AG08395 (cell line): ENCODE results near the gene PHF2.

Experiments
- DNase-seq: peaks from one replicate; pipeline ENCODE4 v3.0.0; 2012; ENCODE audit warnings: mixed read lengths, low spot score

PHF2 gene

DNA sequence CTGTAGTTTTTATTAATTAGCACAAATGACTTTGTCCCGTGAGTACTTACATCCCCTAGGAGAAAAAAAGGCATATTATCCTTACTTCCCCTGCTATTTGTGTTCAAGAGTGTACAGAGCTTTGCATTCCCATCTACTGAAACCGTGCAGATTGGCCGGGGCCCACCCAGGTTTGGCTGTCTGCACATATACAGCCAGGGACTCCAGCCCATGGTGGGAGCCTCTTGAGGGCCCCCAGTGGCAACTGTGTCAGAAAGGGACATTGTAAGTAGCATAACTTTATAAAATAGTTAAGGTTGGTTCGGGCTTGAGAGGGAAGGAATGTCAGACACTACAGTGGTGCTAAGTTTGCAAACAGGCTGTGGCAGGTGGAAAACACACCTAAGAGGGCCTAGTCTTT is 24.7 kb downstream of the PHF2 start:
- DNase-seq, result no peak

DNA sequence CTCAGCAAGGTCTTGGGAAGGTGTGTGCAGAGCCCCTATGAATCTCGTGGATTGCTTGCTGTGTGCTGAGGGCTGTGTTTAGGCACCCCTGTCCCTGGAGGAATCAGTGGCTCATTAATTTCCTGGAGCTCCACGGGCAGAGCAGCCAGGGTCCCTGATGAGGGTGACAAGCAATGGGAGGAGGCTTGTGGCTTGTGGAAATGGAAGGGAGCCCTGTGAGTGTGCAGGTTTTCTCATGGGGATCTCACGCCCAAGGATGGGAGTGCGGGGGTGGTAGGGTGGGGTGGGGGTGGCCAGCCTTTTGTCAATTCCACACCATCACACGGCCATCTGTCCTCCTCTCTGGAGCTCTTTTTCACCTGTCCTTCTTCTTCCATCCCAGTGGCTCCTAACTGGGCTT is 25.3 kb downstream of the PHF2 start:
- no peak for DNase-seq

DNA sequence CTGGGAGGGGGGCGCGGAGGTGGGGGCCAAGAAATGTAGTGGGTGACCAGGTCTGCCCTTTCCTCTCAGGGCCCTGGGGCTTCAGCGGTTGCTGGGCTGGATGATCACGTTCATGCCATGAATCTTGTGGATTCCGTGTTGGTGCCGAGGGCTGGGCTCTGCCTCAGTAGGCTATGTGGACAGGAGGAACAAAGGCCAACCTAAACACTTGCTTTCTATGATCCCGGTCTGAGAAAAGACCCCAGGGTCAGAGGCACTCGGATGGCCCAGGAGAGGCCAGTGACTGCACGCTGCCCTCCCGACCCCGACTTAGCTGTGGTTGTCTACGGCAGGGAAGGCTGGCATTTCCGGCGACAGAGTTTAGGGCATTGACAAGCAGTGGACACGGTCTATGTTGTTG is 26.6 kb downstream of the PHF2 start:
- no peak for DNase-seq

DNA sequence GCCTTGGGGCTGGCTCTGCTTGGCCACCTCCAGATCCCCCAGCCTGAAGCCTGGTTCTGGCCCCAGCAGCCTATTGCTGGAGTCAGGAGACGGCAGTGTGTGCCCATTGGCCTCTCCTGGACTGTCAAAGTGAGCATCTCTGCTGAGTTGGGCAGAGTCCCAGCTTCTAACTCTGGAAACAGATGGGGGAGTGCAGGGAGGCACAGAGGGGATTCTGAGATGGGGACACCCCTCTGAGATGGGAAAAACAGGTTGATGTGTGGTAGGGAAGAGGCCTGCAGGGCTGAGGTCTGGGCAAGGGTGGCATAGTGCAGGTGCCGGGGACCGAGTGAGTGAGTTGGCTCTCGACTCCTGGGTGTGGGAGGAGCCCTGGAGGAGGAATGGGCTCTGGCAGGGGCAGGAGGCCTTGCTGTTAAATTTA is 27.5 kb downstream of the PHF2 start:
- no peak for DNase-seq

DNA sequence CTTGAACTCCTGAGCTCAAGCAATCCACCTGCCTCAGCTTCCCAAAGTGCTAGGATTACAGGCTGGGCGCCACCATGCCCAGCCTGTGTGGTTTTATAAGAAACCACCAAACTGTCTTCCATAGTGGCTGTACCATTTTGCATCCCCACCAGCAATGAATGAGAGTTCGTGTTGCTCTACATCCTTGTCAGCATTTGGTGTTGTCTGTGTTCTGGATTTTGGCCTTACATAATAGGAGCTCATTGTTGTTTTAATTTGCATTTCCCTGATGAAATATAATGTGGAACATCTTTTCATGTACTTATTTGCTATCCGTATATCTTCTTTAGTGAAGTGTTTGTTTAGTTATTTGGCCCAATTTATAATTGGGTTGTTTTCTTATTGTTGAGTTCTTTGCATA is 29.8 kb downstream of the PHF2 start:
- no peak for DNase-seq

DNA sequence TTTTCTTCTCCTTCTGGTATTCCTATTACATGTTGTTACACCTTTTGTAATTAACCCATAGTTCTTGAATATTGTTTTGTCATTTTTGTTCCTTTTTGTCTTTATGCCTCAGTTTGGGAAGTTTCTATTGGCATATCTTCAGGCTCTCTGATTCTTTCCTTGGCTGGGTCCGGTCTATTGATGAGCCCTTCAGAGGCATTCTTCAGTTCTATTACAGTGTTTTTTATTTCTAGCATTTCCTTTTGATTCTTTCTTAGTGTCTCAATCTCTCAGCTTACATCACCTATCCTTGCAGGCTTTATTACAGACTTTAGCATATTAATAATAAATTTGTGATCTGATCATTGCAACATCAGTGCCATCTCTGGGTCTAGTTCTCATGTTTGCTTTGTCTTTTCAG is 33.8 kb downstream of the PHF2 start:
- no peak for DNase-seq

DNA sequence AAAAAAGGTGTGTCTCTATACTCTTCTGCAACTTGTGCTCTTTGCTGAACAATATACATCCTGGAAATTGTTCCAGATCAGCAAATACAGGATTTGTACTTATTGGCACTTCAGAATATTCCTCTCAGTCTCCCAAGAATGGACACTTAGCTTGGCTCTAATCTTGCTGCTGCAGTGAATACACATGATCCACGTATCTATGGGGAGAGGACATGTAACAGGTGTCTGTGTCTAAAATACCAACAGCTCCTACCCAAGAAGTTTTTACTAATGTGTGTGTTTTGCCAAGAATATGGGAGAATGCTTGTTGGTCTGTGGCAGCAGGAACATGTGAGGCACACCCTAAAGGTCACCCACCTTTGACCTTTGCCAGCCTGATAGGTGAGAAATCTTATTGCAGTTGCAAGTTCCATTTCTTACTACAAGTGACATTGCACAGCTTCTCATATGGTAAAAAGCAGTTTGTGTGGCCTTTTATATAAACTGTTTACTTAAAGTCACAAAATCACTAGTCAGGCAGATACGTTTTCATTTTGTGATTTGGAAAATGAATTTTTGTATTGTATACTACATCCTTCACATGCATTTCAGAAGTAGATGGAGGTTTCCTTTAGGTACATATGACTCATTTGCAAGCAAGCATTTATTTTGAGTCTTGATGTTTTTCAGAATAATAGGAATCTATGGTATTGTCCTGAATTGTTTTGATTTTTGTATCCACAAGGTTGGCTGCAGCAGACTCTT is 35.8 kb downstream of the PHF2 start:
- DNase-seq, result no peak

DNA sequence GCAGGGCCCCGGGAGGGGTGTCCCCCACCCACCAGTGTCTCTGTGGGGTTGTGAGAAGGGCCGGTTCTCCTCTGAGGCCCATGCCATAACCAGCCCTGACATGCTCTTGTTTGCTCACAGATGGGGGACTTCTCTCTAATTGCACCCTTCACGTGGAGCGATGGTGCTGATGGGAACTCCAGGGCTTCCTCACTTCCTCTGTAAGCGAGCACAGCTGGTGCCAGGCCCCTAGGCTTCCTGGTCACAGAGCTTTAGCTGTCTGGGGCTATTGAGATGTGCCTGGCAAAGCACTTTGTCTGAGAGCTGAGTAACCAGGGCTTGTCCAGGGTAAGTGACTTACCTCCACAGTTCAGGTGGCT is 36.4 kb downstream of the PHF2 start:
- DNase-seq, result no peak

DNA sequence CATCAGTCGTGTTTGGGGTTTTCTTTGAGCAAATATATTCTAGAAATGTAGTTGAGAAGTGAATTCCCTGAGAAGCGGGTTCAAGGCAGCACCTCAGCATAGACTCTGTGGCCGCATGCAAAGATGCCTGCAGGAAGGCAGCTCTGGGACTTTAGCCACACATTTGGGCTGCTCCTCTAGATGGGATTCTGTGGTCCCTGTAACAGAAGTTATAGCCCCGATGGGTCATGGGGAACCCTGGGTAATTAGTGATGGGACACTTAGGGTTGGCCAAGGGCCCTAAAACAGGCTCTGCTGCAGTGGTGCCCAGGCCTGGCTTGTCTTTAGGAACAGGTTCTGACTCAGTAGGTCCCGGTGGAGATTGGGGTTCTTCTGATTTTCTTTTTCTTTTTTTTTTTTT is 36.8 kb downstream of the PHF2 start:
- no peak for DNase-seq

DNA sequence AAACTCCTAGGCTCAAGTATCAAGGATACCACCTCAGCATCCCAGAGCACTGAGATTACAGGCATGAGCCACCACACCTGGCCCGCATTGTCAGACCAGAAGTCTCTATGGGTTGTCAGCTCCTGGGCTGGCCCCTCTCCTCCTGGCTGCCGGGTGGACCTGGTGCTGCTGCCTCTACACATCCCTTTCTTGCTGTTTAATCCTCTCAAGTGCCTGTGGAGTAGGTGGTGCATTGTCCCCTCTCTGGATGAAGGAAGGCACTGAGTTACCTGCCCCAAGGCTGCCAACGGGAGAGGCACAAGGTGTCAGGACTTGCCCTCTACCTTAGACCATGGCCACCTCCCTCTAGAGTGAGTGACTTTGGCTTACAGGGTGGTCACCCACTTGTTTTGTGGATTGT is 37.4 kb downstream of the PHF2 start:
- no peak for DNase-seq

DNA sequence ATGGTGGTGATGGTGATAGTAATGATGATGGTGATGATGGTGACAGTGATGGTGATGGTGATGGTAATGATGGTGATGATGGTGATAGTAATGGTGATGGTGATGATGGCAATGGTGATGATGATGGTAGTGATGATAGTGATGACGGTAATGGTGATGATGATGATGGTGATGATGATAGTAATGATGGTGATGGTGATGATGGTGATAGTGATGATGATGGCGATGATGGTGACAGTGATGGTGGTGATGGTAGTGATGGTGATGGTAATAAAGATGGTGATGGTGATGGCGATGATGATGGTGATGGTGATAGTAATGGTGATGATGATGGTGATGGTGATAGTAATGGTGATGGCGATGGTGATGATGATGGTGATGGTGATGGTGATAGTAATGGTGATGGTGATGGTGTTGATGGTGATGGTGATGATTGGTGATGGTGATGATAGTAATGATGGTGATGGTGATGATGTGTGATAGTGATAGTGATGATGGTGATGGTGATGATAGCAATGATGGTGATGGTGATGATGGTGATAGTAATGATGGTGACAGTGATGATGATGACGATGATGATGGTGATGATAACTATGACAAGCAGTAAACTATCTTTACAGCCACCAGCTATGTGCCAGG is 38.6 kb downstream of the PHF2 start:
- DNase-seq, result no peak

DNA sequence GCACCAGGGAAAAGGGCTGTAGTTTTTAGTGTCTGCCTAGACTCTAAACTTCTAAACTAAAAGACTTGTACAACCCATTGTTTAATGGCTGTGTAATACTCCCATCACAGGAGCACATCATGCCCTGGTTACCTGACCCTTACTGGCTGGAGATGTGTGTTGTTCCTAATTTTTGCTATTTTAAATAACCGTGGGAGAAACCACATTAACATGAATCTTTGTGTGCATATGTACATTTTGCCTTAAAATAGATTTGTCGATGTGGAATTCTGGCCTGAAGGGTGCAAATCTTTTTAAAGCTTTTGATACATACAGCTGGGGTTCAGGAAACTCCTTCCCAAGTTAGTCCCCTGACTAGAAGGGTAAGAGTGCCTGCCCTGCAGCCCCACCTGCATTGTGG is 39.7 kb downstream of the PHF2 start:
- DNase-seq, result no peak

DNA sequence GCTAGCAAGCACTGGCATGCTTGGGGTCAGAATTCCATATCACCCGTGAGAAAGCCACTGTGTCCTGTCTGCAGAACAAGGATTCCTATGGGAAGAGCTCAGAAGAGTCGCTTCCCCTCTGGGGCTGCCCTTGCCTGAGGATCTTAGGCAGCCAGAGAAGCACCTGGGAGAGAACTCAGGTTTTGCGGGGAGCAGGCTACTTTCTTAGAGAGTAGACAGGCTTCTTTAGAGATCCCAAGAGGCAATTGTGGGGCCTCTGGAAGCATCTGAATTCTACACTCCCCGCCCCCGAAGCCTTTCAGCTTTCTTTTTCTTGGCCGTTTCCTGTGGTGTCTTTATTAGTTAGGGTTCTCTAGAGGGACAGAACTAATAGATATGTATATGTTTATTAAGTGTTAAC is 40.9 kb downstream of the PHF2 start:
- no peak for DNase-seq

DNA sequence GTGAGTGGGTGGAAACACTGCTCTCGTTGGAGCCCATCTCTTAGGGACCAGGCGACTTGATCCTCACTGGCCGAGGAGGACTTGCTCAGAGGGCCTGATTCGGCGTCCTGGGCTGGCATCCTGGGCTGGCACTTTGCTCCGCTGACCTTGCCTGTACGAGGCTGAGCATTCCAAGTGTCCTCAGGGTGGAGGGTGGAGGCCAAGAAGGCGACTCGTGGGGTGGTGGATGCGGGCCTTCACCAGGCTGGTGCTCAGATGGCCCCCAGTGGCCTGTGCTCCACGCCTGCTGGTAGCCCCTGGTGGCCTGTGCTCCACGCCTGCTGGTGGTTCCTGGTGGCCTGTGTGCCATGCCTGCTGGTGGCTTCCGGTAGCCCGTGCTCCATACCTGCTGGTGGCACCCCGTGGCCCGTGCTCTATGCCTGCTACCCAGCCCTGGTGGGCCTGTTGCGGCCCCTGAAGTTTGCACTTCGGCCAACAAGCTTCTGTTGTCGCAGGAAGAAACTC is 42.9 kb downstream of the PHF2 start:
- DNase-seq, result no peak

DNA sequence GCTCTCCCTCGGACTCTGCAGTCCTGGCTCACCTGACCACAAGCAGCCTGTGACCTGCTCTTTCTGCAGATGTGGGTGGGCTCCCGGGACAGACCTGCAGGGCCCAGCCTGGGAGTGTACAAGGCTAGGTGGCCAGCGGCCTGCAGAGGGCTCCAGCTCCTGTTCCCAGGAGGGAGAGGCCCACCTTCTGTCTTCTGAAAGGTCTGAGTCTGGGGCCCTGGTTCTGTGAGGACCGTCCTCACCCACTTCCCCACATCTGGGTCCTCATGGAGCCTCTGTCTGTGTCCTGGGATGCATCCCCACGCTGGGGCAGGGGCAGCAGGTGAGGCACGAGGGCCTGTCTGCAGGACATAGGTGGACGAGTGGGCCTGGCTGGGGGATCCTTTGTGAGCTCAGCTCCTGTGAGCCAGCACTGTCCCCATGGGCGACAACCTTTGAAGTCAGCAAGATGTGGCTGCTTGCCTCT is 43.7 kb downstream of the PHF2 start:
- DNase-seq, result no peak

DNA sequence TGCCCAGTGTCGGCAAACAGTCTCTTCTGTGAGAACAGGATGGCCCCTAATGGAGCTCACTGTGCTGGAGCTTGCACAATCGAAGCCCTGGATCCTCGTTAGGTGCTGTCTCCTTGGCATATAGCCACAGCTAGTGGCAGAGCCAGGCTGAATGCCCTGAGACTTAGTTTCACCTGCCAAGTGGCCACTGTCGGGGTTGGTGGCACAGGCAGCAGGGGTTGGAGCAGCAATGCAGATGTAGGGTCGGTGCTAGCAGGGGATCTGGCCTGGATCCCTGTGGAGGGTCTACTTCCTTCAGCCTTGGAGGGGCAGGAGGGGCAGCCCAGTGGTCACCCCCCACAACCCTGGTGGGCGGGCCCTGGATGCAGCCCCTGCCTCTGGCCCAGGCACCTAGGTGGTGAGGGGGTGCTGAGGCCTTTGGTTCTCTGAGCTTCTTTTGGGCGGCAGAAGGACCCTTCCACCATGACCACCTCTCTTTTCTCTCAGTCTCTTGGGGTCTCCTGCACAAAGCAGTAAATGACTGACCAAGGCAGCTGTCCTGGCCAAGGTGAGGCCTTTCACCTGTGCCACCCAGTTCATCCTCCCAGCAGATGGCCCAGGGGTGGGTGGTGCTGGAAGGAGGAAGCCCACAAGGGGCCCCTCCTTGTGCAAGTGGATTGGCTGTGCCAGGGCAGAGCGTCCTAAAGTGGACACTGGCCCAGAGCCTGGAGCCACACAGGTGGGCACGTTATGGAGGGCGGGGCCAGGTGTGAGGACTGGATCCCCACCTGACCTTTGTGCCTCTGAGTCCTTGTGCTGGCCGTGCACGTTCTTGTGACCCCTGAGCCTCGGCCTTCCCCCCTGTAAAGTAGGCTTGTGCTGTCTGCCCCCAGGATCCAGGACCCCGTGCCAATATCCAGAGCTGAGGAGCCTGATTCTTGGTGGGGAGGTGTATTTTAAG is 44.8 kb downstream of the PHF2 start:
- DNase-seq, result no peak

DNA sequence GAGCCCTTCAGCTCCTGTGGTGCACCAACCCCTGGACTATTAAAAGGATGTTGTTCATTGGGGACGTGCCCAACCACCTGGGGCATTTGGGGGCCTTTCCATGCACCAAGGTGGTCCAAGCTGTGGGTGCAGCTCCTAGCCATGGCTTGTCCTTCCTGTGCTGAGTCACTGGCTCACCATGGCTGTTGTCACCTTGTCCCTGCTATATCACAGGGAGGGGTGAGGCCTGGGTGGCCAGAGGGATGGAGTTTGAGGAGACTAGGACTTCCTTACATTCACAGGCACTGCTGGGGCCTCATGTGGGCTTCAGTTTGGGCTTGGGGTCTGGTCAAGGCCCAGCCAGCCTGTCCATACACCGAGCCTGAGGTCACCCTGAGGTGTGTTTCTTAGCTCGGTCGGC is 45.5 kb downstream of the PHF2 start:
- DNase-seq, result no peak

DNA sequence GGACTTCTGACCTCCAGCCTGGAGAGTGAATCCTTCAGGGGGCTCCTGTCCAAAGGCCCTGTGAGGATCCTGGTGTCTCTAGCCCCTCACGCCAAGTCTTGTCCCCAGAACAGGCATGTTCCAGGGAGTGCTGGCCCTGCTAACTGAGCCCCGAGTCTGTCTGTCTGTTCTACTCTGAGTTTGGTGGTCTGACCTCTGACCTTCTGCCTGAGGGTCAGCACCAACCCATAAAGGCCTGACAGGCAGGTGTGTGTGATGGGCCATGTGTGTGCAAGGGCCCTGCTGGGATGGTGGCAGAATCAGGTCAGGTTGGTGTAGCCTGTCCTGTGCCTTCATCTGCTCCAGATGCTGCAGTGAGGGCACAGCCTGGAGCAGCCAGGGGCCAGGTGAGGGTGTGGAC is 46.3 kb downstream of the PHF2 start:
- DNase-seq, result no peak

DNA sequence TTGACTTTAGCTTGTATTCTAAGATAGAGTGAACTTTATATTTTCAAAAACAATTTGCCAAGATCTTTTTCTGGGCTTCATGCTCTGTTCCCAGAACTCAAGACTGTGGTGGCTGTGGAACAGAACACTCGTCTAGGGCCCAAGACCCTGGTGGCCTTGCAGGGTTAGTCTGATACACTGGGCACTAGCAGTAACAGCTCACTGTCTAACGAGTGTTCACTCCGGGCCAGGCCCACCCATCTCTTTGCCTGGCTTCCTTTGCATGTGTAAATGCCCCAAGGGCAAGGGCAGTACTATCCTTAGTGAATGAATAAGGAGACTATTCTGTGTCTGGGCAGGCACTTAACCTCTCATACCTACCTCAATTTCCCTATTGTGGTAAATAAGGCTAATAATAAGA is 47.4 kb downstream of the PHF2 start:
- DNase-seq, result no peak

DNA sequence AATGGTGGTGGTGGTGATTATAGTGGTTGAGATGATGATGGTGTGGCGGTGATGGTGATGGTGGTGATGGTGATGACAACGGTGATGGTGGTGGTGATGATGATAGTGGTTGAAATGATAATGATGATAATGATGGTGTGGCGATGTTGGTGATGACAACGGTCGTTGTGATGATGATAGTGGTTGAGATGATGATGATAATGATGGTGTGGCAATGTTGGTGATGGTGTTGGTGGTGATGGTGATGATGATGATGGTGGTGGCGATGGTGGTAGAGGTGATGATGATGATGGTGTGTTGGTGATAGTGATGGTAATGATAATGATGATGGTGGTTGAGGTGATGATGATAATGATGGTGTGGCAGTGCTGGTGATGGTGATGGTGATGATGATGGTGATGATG is 48.0 kb downstream of the PHF2 start:
- DNase-seq, result no peak

DNA sequence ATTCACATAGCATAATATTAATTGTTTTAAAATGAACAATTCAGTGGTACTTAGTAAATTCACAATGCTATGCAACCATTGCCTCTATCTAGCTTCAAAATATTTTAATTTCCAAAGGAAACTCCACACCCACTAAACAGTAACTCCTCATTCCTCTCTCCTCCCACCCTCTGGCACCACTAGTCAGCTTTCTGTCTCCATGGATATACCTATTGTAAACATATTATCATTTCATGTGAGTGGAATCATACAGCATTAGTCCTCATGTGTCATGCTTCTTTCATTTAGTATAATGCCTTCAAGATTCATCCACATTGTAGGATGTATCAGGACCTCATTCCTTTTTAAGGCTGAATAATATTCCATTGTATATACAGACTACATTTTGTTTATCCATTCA is 48.6 kb downstream of the PHF2 start:
- DNase-seq, result no peak

DNA sequence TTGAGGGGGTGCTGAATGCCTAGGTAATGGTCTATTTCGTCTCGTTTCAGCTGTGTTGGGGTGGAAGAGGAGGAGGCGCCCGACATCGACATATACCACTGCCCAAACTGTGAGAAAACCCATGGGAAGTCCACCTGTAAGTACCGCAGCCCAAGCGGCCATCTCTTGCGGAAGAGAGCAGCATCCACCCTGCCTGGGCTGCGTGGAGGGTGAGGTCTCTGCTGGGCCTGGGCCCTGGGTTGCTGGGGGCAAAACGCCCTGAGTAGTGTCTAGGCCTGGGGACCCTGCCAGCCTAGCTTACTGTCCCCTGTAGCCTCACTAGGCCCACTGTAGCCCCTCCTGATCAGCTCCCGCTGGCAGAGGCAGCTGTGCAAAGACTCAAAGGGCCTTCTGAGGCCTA is 53.5 kb downstream of the PHF2 start:
- DNase-seq, result no peak
